ENCODE results near the gene TAB3.

TAB3 gene

DNA sequence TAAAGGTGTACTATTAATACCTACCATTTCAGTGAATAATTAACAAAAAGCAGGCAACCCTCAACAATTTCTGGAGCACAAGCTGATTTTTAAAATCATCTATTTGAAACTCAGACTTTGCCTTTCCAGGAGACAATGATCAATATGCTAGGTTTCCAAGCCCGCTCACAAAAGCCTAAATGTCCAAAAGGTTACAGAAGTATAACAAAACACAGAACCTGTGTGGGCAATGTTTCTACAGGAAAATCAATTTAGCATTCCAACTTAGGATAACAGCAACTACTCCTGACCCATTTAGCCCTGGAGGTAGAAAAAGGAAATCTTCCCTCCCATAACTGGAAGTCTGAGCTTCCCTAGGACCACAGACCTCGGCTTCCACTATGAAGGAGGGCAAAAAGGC is 3.9 kb downstream of the TAB3 start:
- intact Hi-C loops (cut with DNase I; ENCODE audit: low total_unique reads): no loop called here
- Histone ChIP-seq H3K4me1 (peaks cover 0 to 19% (median 0%) of the 10 kb centered on the region in 4 donors), H3K27ac (no peak overlapping the region), H3K27me3 (no peaks in the 10 kb centered on the region), H3K4me3 (no peak overlapping the region), H3K9me3 (no peaks in the 10 kb centered on the region), H3K36me3 (no peaks in the 10 kb centered on the region)
- DNase-seq: no peak
- TF ChIP-seq, protein P1, sequence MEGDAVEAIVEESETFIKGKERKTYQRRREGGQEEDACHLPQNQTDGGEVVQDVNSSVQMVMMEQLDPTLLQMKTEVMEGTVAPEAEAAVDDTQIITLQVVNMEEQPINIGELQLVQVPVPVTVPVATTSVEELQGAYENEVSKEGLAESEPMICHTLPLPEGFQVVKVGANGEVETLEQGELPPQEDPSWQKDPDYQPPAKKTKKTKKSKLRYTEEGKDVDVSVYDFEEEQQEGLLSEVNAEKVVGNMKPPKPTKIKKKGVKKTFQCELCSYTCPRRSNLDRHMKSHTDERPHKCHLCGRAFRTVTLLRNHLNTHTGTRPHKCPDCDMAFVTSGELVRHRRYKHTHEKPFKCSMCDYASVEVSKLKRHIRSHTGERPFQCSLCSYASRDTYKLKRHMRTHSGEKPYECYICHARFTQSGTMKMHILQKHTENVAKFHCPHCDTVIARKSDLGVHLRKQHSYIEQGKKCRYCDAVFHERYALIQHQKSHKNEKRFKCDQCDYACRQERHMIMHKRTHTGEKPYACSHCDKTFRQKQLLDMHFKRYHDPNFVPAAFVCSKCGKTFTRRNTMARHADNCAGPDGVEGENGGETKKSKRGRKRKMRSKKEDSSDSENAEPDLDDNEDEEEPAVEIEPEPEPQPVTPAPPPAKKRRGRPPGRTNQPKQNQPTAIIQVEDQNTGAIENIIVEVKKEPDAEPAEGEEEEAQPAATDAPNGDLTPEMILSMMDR (IDR thresholded peaks at IDR 0.05): no peak

DNA sequence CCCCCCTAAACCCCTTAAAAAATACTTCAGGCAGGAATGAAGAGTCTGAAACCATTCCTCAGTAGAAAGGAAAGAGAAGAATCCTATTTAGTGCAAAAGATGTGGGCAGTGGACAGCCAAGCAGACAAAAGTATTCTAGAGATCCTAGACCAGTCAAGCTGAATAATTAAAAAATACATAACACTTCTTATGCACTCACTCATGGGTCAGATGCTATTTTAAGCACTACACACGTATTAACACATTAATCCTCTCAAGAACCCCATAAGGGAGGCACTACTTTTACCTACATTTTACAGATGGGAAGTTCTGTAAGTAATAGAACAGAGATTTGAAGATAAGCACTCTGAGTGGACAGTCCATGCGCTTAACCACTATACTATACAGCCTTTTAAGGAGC is 5.9 kb downstream of the TAB3 start:
- Histone ChIP-seq H3K27me3 (no peaks in the 10 kb centered on the region), H3K4me3 (no peak overlapping the region), H3K36me3 (no peaks in the 10 kb centered on the region), H3K27ac (no peak overlapping the region), H3K9me3 (no peaks in the 10 kb centered on the region), H3K4me1 (peaks cover 0 to 18% (median 0%) of the 10 kb centered on the region in 4 donors)
- intact Hi-C loops (cut with DNase I; ENCODE audit: low total_unique reads): no loop called here
- TF ChIP-seq, protein P1 (IDR thresholded peaks at IDR 0.05): no peak
- DNase-seq: no peak

DNA sequence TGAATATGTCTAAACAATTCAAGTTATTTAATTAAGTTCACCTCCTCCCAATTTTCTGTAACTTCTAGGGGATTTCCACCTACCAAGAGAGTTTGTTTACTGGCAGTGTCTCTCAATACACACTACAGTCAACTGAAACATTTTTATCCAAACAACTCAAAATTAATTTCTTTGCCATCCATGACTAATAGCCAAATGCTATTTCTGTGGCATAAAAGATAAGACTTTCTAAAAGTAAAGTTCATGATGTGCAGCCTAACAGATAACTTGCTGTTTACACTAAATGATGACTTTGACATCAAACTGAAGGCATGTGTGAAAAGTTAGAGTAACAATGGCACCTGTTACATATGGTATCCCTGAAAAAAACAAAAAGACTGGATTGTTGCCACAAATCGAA is 7.3 kb downstream of the TAB3 start:
- DNase-seq: no peak
- H3K4me3 ChIP-seq: no peak overlapping the region
- TF ChIP-seq, protein P1 (IDR thresholded peaks at IDR 0.05): no peak
- H3K27me3 ChIP-seq: no peaks in the 10 kb centered on the region
- intact Hi-C loops (cut with DNase I; ENCODE audit: low total_unique reads): no loop called here
- H3K36me3 ChIP-seq: no peaks in the 10 kb centered on the region
- peaks cover 0 to 7% (median 0%) of the 10 kb centered on the region in 4 donors for H3K4me1 ChIP-seq
- no peaks in the 10 kb centered on the region for H3K9me3 ChIP-seq
- no peak overlapping the region for H3K27ac ChIP-seq

DNA sequence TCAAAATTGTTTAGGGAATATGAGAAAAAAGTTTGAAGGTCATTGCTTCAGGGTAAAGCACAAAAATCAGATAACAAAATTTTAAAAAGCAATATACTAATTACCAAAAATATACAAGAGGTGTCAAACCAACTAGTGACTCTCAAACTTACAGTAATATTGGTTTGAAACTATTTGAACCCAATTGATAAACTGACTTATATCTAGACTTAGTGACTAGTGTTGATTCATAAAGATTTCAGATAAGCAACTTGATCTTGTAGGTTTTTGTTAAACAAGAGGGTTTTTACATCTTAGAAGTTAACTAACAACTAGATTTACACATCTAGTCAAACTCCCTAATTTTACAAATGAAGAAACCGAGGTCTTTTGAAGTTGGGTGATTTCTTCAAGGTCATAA is 7.7 kb downstream of the TAB3 start:
- H3K4me3 ChIP-seq: no peak overlapping the region

DNA sequence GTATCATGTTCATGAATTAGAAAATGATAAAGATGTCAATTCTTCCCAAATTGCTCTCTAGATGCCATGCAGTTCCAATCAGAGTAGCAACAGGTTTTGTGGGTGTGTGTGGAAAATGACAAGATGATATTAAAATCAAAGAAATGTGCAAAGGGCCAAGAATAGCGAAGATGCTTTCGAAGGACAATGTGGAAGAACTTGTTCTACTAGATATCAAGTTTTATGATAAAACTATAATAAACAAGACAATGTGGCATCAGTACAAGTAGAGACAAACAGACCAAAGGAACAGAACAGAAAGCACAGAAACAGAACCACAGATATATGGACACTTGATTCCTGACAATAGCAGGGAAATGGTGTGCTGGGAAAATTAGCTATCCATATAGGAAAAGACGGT is 9.0 kb downstream of the TAB3 start:
- Histone ChIP-seq H3K4me1 (peaks cover 0 to 2% (median 0%) of the 10 kb centered on the region in 4 donors), H3K36me3 (no peaks in the 10 kb centered on the region), H3K27ac (no peak overlapping the region), H3K27me3 (no peaks in the 10 kb centered on the region), H3K9me3 (no peaks in the 10 kb centered on the region), H3K4me3 (no peak overlapping the region)
- intact Hi-C loops (cut with DNase I; ENCODE audit: low total_unique reads): no loop called here
- DNase-seq: no peak
- TF ChIP-seq, protein P1 (IDR thresholded peaks at IDR 0.05): no peak

More for the DNA sequence above, 7.7 kb downstream of the TAB3 start:
- peaks cover 0 to 7% (median 0%) of the 10 kb centered on the region in 4 donors for H3K4me1 ChIP-seq
- intact Hi-C loops (cut with DNase I; ENCODE audit: low total_unique reads): no loop called here
- TF ChIP-seq, protein P1 (IDR thresholded peaks at IDR 0.05): no peak
- H3K27ac ChIP-seq: no peak overlapping the region
- H3K36me3 ChIP-seq: no peaks in the 10 kb centered on the region
- no peaks in the 10 kb centered on the region for H3K9me3 ChIP-seq
- DNase-seq: no peak
- H3K27me3 ChIP-seq: no peaks in the 10 kb centered on the region

DNA sequence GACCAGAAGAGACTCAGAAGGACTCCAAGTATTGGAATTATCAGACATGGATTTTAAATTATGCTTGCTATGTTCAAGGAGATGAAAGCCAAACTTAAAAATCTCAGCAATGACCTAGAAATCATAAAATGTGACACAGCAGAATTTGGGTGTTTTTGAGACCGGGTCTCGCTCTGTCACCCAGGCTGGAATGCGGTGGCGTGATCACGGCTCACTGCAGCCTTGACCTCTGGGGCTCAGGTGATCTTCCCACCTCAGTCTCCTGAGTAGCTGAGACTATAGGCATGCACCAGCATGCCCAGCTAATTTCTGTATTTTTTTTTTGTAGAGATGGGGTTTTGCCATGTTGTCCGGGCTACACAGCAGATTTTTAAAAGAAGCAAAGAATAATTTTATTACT is 12.7 kb downstream of the TAB3 start:
- Histone ChIP-seq H3K4me1 (no peaks in the 10 kb centered on the region), H3K36me3 (no peaks in the 10 kb centered on the region), H3K27ac (no peak overlapping the region), H3K9me3 (no peaks in the 10 kb centered on the region), H3K4me3 (no peak overlapping the region), H3K27me3 (no peaks in the 10 kb centered on the region)
- TF ChIP-seq, protein P1 (IDR thresholded peaks at IDR 0.05): no peak
- intact Hi-C loops (cut with DNase I; ENCODE audit: low total_unique reads): no loop called here
- DNase-seq: no peak
